ENCODE measurements around the gene LMX1B. TPM values are rescaled to one million over a fixed set of nuclear protein-coding genes. Genes with fewer than 3 reads are reported as not detected.
A peak's percentile ranks its signal among the peaks of the same experiment; 100 is the strongest.

Gene LMX1B
- total RNA-seq, 1 experiment from 2014 or later, result 12.4 TPM

DNA sequence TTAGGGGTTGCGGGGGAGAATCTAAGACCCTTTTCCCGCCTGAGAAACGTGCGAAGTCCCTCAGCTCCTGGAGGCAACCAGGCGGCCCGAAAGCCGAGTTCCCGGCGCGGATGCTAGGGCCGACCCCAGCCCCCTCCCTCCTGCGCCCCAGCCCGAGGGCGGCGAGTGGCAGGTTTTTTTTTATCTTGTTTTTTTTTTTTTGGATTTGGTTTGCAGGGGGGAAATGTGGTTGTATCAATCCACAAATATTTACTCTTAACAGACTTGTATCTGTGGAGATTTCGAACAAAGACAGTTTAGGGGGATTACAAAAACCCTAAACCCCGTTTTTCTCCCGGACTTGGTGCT, 10.7 kb downstream of the LMX1B start:
- DNase-seq (ENCODE audit: low spot score), result no peak
- TF ChIP-seq, protein P1, sequence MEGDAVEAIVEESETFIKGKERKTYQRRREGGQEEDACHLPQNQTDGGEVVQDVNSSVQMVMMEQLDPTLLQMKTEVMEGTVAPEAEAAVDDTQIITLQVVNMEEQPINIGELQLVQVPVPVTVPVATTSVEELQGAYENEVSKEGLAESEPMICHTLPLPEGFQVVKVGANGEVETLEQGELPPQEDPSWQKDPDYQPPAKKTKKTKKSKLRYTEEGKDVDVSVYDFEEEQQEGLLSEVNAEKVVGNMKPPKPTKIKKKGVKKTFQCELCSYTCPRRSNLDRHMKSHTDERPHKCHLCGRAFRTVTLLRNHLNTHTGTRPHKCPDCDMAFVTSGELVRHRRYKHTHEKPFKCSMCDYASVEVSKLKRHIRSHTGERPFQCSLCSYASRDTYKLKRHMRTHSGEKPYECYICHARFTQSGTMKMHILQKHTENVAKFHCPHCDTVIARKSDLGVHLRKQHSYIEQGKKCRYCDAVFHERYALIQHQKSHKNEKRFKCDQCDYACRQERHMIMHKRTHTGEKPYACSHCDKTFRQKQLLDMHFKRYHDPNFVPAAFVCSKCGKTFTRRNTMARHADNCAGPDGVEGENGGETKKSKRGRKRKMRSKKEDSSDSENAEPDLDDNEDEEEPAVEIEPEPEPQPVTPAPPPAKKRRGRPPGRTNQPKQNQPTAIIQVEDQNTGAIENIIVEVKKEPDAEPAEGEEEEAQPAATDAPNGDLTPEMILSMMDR (IDR thresholded peaks at IDR 0.05), result no peak
- TF ChIP-seq, protein P2, sequence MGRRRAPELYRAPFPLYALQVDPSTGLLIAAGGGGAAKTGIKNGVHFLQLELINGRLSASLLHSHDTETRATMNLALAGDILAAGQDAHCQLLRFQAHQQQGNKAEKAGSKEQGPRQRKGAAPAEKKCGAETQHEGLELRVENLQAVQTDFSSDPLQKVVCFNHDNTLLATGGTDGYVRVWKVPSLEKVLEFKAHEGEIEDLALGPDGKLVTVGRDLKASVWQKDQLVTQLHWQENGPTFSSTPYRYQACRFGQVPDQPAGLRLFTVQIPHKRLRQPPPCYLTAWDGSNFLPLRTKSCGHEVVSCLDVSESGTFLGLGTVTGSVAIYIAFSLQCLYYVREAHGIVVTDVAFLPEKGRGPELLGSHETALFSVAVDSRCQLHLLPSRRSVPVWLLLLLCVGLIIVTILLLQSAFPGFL (CRISPR knock-in tag; IDR thresholded peaks at IDR 0.05; ENCODE audit: borderline replicate concordance), result no peak
- TF ChIP-seq NFATC4 (CRISPR knock-in tag; IDR thresholded peaks at IDR 0.05) (no peak), ZNF138 (CRISPR knock-in tag; conservative IDR thresholded peaks at IDR 0.05) (no peak), SOX15 (CRISPR knock-in tag; IDR thresholded peaks at IDR 0.05) (no peak), ATF1 (CRISPR knock-in tag; IDR thresholded peaks at IDR 0.05) (no peak), ZNF263 (CRISPR knock-in tag; IDR thresholded peaks at IDR 0.05; ENCODE audit: low read depth) (no peak), ZNF317 (CRISPR knock-in tag; IDR thresholded peaks at IDR 0.05; ENCODE audit: borderline replicate concordance, low read depth) (no peak), TCF7 (CRISPR knock-in tag; IDR thresholded peaks at IDR 0.05; ENCODE audit: low read depth) (no peak), NFE2L1 (CRISPR knock-in tag; IDR thresholded peaks at IDR 0.05) (no peak), TP53 (CRISPR knock-in tag; IDR thresholded peaks at IDR 0.05) (no peak), ZNF396 (CRISPR knock-in tag; IDR thresholded peaks at IDR 0.05; ENCODE audit: borderline replicate concordance) (no peak), RORB (CRISPR knock-in tag; IDR thresholded peaks at IDR 0.05) (no peak), JAZF1 (CRISPR knock-in tag; IDR thresholded peaks at IDR 0.05) (no peak), HMGA2 (CRISPR knock-in tag; IDR thresholded peaks at IDR 0.05) (no peak), SP1 (CRISPR knock-in tag; conservative IDR thresholded peaks at IDR 0.05) (no peak), GABPB1 (CRISPR knock-in tag; IDR thresholded peaks at IDR 0.05) (no peak)
- TF ChIP-seq, protein P3, sequence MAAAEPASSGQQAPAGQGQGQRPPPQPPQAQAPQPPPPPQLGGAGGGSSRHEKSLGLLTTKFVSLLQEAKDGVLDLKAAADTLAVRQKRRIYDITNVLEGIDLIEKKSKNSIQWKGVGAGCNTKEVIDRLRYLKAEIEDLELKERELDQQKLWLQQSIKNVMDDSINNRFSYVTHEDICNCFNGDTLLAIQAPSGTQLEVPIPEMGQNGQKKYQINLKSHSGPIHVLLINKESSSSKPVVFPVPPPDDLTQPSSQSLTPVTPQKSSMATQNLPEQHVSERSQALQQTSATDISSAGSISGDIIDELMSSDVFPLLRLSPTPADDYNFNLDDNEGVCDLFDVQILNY (CRISPR knock-in tag; IDR thresholded peaks at IDR 0.05), result no peak
- TF ChIP-seq, protein P4, sequence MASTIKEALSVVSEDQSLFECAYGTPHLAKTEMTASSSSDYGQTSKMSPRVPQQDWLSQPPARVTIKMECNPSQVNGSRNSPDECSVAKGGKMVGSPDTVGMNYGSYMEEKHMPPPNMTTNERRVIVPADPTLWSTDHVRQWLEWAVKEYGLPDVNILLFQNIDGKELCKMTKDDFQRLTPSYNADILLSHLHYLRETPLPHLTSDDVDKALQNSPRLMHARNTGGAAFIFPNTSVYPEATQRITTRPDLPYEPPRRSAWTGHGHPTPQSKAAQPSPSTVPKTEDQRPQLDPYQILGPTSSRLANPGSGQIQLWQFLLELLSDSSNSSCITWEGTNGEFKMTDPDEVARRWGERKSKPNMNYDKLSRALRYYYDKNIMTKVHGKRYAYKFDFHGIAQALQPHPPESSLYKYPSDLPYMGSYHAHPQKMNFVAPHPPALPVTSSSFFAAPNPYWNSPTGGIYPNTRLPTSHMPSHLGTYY (CRISPR knock-in tag; IDR thresholded peaks at IDR 0.05), result no peak
- TF ChIP-seq, protein P5, sequence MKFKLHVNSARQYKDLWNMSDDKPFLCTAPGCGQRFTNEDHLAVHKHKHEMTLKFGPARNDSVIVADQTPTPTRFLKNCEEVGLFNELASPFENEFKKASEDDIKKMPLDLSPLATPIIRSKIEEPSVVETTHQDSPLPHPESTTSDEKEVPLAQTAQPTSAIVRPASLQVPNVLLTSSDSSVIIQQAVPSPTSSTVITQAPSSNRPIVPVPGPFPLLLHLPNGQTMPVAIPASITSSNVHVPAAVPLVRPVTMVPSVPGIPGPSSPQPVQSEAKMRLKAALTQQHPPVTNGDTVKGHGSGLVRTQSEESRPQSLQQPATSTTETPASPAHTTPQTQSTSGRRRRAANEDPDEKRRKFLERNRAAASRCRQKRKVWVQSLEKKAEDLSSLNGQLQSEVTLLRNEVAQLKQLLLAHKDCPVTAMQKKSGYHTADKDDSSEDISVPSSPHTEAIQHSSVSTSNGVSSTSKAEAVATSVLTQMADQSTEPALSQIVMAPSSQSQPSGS (CRISPR knock-in tag; IDR thresholded peaks at IDR 0.05; ENCODE audit: borderline replicate concordance, low read depth), result no peak
- Mint-ChIP-seq H3K4me3 (peak overlapping the region; percentile 72), H3K4me1 (peaks cover 60% of the 10 kb centered on the region), H3K27ac (no peak overlapping the region), H3K36me3 (no peaks in the 10 kb centered on the region), H3K9me3 (no peaks in the 10 kb centered on the region), H3K27me3 (ENCODE audit: low read depth) (peaks cover 100% of the 10 kb centered on the region)
- ChIA-PET POLR2A (no interaction called here), CTCF (interaction anchor here (0.7 to 2.7 kb wide), 15 partner anchors 11 to 671 kb away, joined by 3 to 14 read pairs (median 4); partner anchors contain the start of gene LMX1B)
- no peak for ATAC-seq

DNA sequence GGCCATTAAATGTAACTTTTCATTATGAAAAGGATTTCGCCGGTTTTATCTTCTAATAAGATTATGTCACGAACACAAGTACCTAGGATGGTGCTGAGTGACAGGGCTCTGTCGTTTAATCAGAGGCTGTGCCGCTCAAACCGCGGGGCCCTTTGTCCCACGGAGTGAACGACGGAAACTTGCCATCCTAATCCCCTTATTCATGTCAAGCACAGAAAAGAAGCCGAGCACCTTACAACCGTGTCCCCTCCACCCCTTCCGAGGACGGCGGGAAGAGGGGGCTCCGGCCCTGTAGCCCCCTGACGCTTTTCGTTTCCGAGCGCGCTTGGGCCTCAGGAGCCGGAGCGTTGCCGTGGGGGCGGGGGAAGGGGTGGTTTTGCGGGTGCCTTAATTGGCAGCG, 11.2 kb downstream of the LMX1B start:
- no peak for TF ChIP-seq GABPB1 (CRISPR knock-in tag; IDR thresholded peaks at IDR 0.05)
- TF ChIP-seq TEAD1 (CRISPR knock-in tag; IDR thresholded peaks at IDR 0.05), result no peak
- TF ChIP-seq ETV6 (CRISPR knock-in tag; IDR thresholded peaks at IDR 0.05), result no peak
- TF ChIP-seq, protein P6, sequence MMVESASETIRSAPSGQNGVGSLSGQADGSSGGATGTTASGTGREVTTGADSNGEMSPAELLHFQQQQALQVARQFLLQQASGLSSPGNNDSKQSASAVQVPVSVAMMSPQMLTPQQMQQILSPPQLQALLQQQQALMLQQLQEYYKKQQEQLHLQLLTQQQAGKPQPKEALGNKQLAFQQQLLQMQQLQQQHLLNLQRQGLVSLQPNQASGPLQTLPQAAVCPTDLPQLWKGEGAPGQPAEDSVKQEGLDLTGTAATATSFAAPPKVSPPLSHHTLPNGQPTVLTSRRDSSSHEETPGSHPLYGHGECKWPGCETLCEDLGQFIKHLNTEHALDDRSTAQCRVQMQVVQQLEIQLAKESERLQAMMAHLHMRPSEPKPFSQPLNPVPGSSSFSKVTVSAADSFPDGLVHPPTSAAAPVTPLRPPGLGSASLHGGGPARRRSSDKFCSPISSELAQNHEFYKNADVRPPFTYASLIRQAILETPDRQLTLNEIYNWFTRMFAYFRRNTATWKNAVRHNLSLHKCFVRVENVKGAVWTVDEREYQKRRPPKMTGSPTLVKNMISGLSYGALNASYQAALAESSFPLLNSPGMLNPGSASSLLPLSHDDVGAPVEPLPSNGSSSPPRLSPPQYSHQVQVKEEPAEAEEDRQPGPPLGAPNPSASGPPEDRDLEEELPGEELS (CRISPR knock-in tag; IDR thresholded peaks at IDR 0.05), result no peak
- TF ChIP-seq TEAD4 (CRISPR knock-in tag; IDR thresholded peaks at IDR 0.05), result no peak
- TF ChIP-seq SMAD3 (CRISPR knock-in tag; IDR thresholded peaks at IDR 0.05; ENCODE audit: borderline replicate concordance), result no peak
- TF ChIP-seq ZNF317 (CRISPR knock-in tag; IDR thresholded peaks at IDR 0.05; ENCODE audit: borderline replicate concordance, low read depth), result no peak
- TF ChIP-seq, protein P7, sequence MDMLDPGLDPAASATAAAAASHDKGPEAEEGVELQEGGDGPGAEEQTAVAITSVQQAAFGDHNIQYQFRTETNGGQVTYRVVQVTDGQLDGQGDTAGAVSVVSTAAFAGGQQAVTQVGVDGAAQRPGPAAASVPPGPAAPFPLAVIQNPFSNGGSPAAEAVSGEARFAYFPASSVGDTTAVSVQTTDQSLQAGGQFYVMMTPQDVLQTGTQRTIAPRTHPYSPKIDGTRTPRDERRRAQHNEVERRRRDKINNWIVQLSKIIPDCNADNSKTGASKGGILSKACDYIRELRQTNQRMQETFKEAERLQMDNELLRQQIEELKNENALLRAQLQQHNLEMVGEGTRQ (CRISPR knock-in tag; IDR thresholded peaks at IDR 0.05), result no peak
- Mint-ChIP-seq H3K4me3 (peak overlapping the region; percentile 72), H3K4me1 (peaks cover 55% of the 10 kb centered on the region), H3K9me3 (no peaks in the 10 kb centered on the region), H3K27ac (no peak overlapping the region), H3K27me3 (ENCODE audit: low read depth) (peaks cover 100% of the 10 kb centered on the region), H3K36me3 (no peaks in the 10 kb centered on the region)
- POLR2A ChIA-PET, result no interaction called here
- ATAC-seq (no peak), DNase-seq (ENCODE audit: low spot score) (no peak)
- CTCF ChIA-PET, result interaction anchor here (0.9 to 2.2 kb wide), 4 partner anchors 15 to 66 kb away, joined by 4 to 14 read pairs (median 6); no protein-coding TSS in a partner anchor

All from WTC11 (cell line).